Fibroblast of lung (primary cell): Measurements from ENCODE around the gene TCF4. TPM values are rescaled to one million over a fixed set of nuclear protein-coding genes. Genes with fewer than 3 reads are reported as not detected.

Experiments used
- DNase-seq, 2 donors: peaks; one replicate each; pipeline versions ENCODE4 v3.0.0 to v3.0.0-alpha.2; 2010; ENCODE audit warnings: low read depth in 2 of 2
- H2AFZ ChIP-seq: 2 replicates; pipeline ENCODE4 v1.5.1; 2012; ENCODE audit warnings: low read length, control low read depth, inconsistent platforms
- H3K27ac ChIP-seq: 2 replicates; pipeline ENCODE4 v1.5.1; 2011; ENCODE audit warnings: low read length, control low read depth; ENCODE audit not compliant: insufficient read depth
- H3K27me3 ChIP-seq: 2 replicates; pipeline ENCODE4 v1.5.1; 2011; ENCODE audit warnings: mild to moderate bottlenecking, low read length; ENCODE audit not compliant: control insufficient read depth, insufficient read depth
- H3K36me3 ChIP-seq: 2 replicates; pipeline ENCODE4 v1.5.1; 2011; ENCODE audit warnings: low read length; ENCODE audit not compliant: control insufficient read depth, insufficient read depth
- H3K4me1 ChIP-seq: 2 replicates; pipeline ENCODE4 v1.5.1; 2011; ENCODE audit warnings: low read length; ENCODE audit not compliant: control insufficient read depth, insufficient read depth; ENCODE audit errors: extremely low read depth
- H3K4me2 ChIP-seq: 2 replicates; pipeline ENCODE4 v1.5.1; 2011; ENCODE audit warnings: low read length, control low read depth; ENCODE audit not compliant: insufficient read depth; ENCODE audit errors: extremely low read depth
- H3K4me3 ChIP-seq, 4 experiments: fragments of 200-600 bp in 1 of 4; sonication (generic) in 1 of 4; replicated peaks in 1 of 4; 2 replicates each; pipeline ENCODE4 v1.5.1; 2011 to 2016; ENCODE audit warnings: low read length in 4 of 4, low read depth in 3 of 4, mild to moderate bottlenecking in 3 of 4, control low read depth in 2 of 4, inconsistent platforms in 1 of 4, mixed read lengths in 1 of 4; ENCODE audit not compliant: insufficient read depth in 1 of 4; ENCODE audit errors: control extremely low read depth in 1 of 4
- H3K79me2 ChIP-seq: 2 replicates; pipeline ENCODE4 v1.5.1; 2012; ENCODE audit warnings: mild to moderate bottlenecking, low read length, inconsistent platforms; ENCODE audit not compliant: control insufficient read depth, insufficient read depth
- H3K9ac ChIP-seq: 2 replicates; pipeline ENCODE4 v1.5.1; 2011; ENCODE audit warnings: mild to moderate bottlenecking, low read length, control low read depth; ENCODE audit not compliant: insufficient read depth
- H3K9me3 ChIP-seq: 2 replicates; pipeline ENCODE4 v1.5.1; 2012; ENCODE audit warnings: low read depth, low read length; ENCODE audit not compliant: control insufficient read depth, insufficient read depth
- H4K20me1 ChIP-seq: 2 replicates; pipeline ENCODE4 v1.5.1; 2011; ENCODE audit warnings: low read length; ENCODE audit not compliant: control insufficient read depth, insufficient read depth; ENCODE audit errors: extremely low read depth
- CTCF ChIP-seq, 2 donors: IDR thresholded peaks in 1 of 2; conservative IDR thresholded peaks in 1 of 2; 1 replicate in 1 of 2; 2 replicates in 1 of 2; pipeline ENCODE4 v1.5.1; 2011 to 2012; ENCODE audit warnings: low read length in 2 of 2, control low read depth in 1 of 2, inconsistent platforms in 1 of 2, low read depth in 1 of 2, mild to moderate bottlenecking in 1 of 2
- EZH2 ChIP-seq: IDR thresholded peaks from 2 replicates; pipeline ENCODE4 v1.5.1; 2012; ENCODE audit warnings: low read length, control low read depth, mild to moderate bottlenecking; ENCODE audit errors: missing control alignments
- polyA plus RNA-seq, 2 donors: library from polyadenylated mRNA; depleted of rRNA in 1 of 2; stranded (reverse) in 1 of 2; unstranded in 1 of 2; fragments of >200 nt; gene quantifications; 2 replicates each; pipeline ENCODE4 v1.2.1, GENCODE V29; 2011 to 2012; ENCODE audit warnings: missing spikeins in 1 of 2
- total RNA-seq: library from RNA; depleted of rRNA; stranded (reverse); fragments of >200 nt; gene quantifications from 2 replicates; pipeline ENCODE4 v1.2.1, GENCODE V29; 2014

Gene TCF4
- total and polyA plus RNA-seq, 2 donors (not counting 1 experiment from before 2014, with no cell fraction given): 48.9 to 57.6 TPM

GRCh38 chr18:55269622-55270021 lies 318.4 kb downstream of the TCF4 start:
- DNase-seq: no peak
- no peak overlapping the region for H3K4me2 ChIP-seq
- H3K79me2 ChIP-seq: no peaks in the 10 kb centered on the region
- TF ChIP-seq CTCF (conservative IDR thresholded peaks at IDR 0.05 in 1 of 2, IDR thresholded peaks at IDR 0.05 in 1 of 2; ENCODE audit: low read depth in 1 of 2, low read length in 2 of 2) (no peak), EZH2 (no peak)
- H3K27me3 ChIP-seq: no peaks in the 10 kb centered on the region
- peaks cover 2% of the 10 kb centered on the region for H3K4me1 ChIP-seq
- H3K9ac ChIP-seq: no peak overlapping the region
- no peaks in the 10 kb centered on the region for H4K20me1 ChIP-seq
- no peaks in the 10 kb centered on the region for H3K9me3 ChIP-seq
- H2AFZ ChIP-seq: no peak overlapping the region
- H3K4me3 ChIP-seq: no peak overlapping the region
- H3K27ac ChIP-seq: no peak overlapping the region
- H3K36me3 ChIP-seq: peaks cover 4% of the 10 kb centered on the region

GRCh38 chr18:55268628-55269275 lies 319.2 kb downstream of the TCF4 start:
- Histone ChIP-seq H3K79me2 (no peaks in the 10 kb centered on the region), H3K9me3 (no peaks in the 10 kb centered on the region), H3K4me2 (no peak overlapping the region), H3K9ac (no peak overlapping the region), H3K36me3 (peaks cover 4% of the 10 kb centered on the region), H3K27me3 (no peaks in the 10 kb centered on the region), H4K20me1 (no peaks in the 10 kb centered on the region), H3K4me1 (peaks cover 2% of the 10 kb centered on the region), H2AFZ (no peak overlapping the region), H3K27ac (no peak overlapping the region), H3K4me3 (no peak overlapping the region)
- no peak for DNase-seq
- no peak for TF ChIP-seq EZH2
- TF ChIP-seq CTCF (conservative IDR thresholded peaks at IDR 0.05 in 1 of 2, IDR thresholded peaks at IDR 0.05 in 1 of 2; ENCODE audit: low read depth in 1 of 2, low read length in 2 of 2): no peak

- Histone ChIP-seq H3K27me3 (no peaks in the 10 kb centered on the region), H4K20me1 (no peaks in the 10 kb centered on the region), H3K4me2 (no peak overlapping the region), H3K36me3 (peaks cover 4% of the 10 kb centered on the region), H3K4me1 (peaks cover 2% of the 10 kb centered on the region), H2AFZ (no peak overlapping the region), H3K9ac (no peak overlapping the region), H3K4me3 (no peak overlapping the region), H3K9me3 (no peaks in the 10 kb centered on the region), H3K27ac (no peak overlapping the region), H3K79me2 (no peaks in the 10 kb centered on the region)
- peak in 1 of 2 donors; percentile 67 for DNase-seq
- TF ChIP-seq EZH2: no peak
- no peak for TF ChIP-seq CTCF (conservative IDR thresholded peaks at IDR 0.05 in 1 of 2, IDR thresholded peaks at IDR 0.05 in 1 of 2; ENCODE audit: low read depth in 1 of 2, low read length in 2 of 2)
These were observed 319.8 kb downstream of the TCF4 start for GRCh38 chr18:55268151-55268601.
